WERI-Rb-1 (cell line): ENCODE measurements around the gene HES2.
A peak's percentile ranks its signal among the peaks of the same experiment; 100 is the strongest.
"Not testable (repeated sequence)": the region's sequence is repeated elsewhere in the genome, so short reads cannot be mapped to it uniquely, and the experiment has no call there.

Experiments used
- DNase-seq: peaks from one replicate; pipeline ENCODE4 v3.0.0-alpha.2; 2020
- H3K27ac ChIP-seq: fragments of 250-450 bp; sonication (Bioruptor Pico); 2 replicates; pipeline ENCODE4 v1.5.1; 2020; ENCODE audit warnings: mild to moderate bottlenecking, moderate library complexity
- H3K27me3 ChIP-seq: fragments of 250-450 bp; sonication (Bioruptor Pico); 2 replicates; pipeline ENCODE4 v1.5.1; 2021; ENCODE audit warnings: mild to moderate bottlenecking, low read depth, moderate library complexity; ENCODE audit not compliant: insufficient read depth, severe bottlenecking
- H3K36me3 ChIP-seq: fragments of 250-450 bp; sonication (Bioruptor Pico); 2 replicates; pipeline ENCODE4 v1.5.1; 2020; ENCODE audit warnings: mild to moderate bottlenecking, moderate library complexity
- H3K4me3 ChIP-seq: 2 replicates; pipeline ENCODE4 v1.5.1; 2011; ENCODE audit warnings: low read depth, mild to moderate bottlenecking, control low read depth, low read length
- H3K9me3 ChIP-seq: fragments of 250-450 bp; sonication (Bioruptor Pico); 2 replicates; pipeline ENCODE4 v1.5.1; 2021; ENCODE audit warnings: mild to moderate bottlenecking, moderate library complexity; ENCODE audit not compliant: severe bottlenecking
- TF ChIP-seq, protein P1 (sequence below): IDR thresholded peaks from 2 replicates; pipeline ENCODE4 v1.5.1; 2011; ENCODE audit warnings: low read depth, mild to moderate bottlenecking, control low read depth, inconsistent platforms, low read length

HES2 gene

DNA sequence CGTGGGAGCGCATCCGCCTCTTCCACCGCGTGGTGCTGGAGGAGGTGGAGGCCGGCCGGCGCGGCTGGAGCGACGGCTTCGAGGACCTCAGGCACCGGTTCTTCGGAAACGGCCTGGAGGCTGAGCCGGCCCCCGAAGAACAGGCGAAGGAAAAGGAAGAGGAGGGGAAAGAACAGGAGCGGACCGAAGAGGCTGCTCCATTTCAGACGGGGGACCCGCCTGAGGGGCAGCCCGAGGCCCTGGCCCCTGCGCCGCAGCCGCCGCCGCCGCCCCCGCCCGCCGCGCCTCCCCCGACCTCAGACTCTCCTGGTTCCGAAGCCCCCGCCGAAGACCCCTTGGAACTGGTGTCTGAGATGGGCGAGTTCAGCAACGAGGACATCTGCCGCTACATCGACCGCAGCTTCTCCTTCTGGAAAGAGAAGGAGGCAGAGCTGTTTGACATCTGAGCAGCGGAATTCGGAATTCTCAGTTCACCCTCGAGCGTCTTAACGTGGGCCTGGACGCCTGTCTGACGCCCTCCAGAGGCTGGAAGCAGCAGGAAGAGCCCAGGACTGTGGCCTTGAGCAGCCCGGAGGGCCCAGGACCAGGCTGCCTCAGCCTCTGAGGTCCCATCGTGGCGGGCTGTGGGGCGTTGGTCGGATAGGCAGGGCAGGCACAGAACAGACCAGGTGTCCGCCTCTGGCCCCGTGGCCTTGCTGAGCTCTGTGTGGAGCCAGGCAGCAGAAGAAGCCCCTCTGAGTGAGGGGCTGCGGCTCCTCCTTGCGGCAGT, 36.2 kb upstream of the HES2 start:
- H3K27me3 ChIP-seq, H3K27ac ChIP-seq, H3K9me3 ChIP-seq, DNase-seq, H3K36me3 ChIP-seq, H3K4me3 ChIP-seq: not testable (repeated sequence)
- TF ChIP-seq, protein P1, sequence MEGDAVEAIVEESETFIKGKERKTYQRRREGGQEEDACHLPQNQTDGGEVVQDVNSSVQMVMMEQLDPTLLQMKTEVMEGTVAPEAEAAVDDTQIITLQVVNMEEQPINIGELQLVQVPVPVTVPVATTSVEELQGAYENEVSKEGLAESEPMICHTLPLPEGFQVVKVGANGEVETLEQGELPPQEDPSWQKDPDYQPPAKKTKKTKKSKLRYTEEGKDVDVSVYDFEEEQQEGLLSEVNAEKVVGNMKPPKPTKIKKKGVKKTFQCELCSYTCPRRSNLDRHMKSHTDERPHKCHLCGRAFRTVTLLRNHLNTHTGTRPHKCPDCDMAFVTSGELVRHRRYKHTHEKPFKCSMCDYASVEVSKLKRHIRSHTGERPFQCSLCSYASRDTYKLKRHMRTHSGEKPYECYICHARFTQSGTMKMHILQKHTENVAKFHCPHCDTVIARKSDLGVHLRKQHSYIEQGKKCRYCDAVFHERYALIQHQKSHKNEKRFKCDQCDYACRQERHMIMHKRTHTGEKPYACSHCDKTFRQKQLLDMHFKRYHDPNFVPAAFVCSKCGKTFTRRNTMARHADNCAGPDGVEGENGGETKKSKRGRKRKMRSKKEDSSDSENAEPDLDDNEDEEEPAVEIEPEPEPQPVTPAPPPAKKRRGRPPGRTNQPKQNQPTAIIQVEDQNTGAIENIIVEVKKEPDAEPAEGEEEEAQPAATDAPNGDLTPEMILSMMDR: 0 out of 2 replicates have a peak, but pooled peaks have one; percentile 2

DNA sequence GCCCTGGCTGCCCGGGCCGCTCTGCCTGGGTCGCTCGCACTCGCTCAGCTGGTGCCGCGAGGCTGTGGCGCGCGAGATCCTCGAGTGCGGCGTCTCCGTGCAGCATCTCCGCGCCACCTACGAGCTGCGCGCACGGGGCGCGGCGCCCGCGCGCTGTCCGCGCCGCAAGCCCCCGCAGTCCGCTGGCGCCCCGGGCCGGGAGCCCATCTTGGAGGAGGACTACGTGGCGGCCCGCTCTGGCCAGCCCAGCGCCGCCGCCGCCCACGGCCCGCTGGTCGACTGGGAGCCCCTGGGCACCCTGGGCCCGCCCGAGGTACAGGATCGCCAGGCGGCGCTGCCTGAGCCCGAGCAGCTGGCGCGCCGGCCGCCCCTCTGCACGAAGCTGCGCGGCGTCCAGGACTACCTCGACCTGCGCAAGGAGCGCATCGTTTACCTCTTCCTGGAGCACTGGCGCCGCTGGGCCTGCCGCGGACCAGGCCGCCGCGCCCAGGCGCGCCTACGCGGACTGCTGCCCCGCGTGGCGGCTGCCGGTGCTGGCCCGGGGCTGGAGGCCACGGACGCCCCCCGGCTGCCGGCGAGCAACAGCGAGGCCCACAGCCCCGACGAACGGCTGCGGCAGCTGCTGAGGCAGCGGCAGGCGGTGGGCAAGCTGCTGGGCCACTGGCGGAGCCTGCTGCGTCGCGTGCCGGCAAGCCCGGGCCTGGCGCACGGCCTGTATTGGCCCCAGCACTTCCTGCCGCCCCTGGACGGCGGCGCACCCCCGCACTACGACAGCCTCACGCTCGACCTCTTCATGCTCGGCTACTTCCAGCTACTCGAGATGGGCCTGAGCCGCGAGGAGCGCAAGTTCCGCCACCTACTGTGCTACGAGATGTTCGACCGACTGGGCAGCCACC, 35.4 kb upstream of the HES2 start:
- no peak overlapping the region for H3K27ac ChIP-seq
- TF ChIP-seq, protein P1: no peak
- H3K4me3 ChIP-seq: no peak overlapping the region
- H3K27me3 ChIP-seq: no peaks in the 10 kb centered on the region
- no peak for DNase-seq
- no peaks in the 10 kb centered on the region for H3K36me3 ChIP-seq
- no peaks in the 10 kb centered on the region for H3K9me3 ChIP-seq

DNA sequence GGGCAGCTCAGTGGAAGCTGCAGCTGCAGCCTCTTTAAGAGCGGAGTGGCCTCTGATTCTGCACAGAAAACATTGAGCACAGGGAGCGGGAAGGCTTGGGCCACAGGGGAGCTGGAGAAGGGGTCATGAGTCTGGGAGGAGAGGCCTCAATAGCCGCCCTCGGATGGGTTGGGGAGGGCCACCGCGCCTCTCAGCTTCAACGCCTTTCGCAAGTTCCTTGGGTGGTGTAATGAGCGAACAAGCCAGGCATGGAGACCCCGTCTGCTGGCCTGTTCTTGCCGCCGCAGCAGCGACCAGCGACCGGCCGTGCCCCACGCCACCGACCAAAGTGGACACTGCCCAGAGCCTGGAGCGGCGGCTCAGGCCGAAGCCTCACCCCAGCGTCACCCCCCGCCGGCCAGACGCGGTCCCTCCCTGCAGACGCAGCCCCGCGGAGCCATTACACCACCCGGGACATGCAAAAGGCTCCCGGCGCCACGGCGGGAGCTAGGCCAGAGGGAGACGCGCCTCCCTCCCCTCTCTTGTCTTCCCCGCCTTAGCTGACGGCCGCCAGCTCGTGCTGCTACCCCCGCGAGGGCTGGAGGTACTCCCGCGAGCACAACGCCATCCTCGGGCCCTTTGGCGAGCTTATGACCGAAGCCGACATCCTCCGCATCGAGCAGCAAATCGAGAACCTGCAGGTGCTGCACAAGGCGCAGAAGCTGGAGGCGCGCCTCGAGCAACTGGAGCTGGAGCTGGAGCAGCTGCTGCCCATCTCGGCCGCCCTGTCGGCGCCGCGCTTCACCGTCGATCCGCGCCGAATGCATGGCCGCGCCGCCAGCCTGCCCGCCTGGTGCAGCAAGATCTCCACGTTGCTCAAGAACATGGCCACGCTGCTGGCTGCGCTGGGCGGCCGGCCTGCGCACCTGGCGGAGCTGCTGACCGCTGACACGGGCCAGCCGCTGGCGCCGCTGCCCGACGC, 34.5 kb upstream of the HES2 start:
- not testable (repeated sequence) for H3K4me3 ChIP-seq, H3K36me3 ChIP-seq, H3K9me3 ChIP-seq, H3K27me3 ChIP-seq, DNase-seq, H3K27ac ChIP-seq

DNA sequence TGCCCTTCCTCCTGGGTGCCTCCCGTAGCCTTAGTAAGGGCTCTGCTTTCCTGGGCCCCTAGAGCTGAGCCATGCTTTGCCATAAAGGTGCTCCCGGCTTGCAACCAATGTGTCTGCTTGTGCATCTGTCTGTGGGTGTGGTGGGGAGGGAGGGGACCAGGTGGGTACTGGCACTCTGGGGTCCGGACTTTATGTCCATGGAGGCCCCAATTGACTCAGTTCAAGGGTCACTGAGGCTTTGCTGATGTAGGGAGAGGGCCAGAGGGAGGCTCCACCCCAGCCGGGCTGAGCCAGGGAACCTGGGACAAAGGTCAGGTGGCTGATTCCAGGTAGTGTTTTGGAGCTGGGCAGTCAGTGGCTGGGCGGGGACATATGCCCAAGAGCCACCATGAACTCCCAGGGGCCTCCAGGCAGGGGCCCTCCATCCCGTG, 31.2 kb upstream of the HES2 start:
- Histone ChIP-seq H3K27ac (no peak overlapping the region), H3K9me3 (no peaks in the 10 kb centered on the region), H3K36me3 (no peaks in the 10 kb centered on the region), H3K4me3 (no peak overlapping the region), H3K27me3 (no peaks in the 10 kb centered on the region)
- no peak for DNase-seq
- TF ChIP-seq, protein P1: no peak

DNA sequence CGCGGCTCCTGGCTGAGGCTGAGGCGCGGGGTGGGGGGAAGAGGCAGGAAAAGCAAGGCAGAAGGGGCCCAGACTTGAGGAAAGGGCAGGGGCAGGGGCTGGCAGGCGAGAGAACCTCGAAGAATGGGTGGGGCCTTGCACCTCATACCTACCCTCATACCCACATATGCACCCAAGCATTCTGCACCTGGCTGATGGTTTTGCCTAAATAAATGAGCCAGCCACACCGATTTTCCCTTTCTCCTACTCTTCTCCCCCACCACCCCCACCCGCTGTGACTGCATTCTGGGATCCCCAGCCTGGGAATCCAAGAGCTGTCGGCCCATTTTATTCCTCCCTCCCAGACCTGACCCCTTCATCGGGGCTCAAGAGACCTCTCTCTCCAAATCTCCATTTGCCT, 30.8 kb upstream of the HES2 start:
- H3K36me3 ChIP-seq, H3K4me3 ChIP-seq, H3K9me3 ChIP-seq, H3K27me3 ChIP-seq, H3K27ac ChIP-seq, DNase-seq: not testable (repeated sequence)

DNA sequence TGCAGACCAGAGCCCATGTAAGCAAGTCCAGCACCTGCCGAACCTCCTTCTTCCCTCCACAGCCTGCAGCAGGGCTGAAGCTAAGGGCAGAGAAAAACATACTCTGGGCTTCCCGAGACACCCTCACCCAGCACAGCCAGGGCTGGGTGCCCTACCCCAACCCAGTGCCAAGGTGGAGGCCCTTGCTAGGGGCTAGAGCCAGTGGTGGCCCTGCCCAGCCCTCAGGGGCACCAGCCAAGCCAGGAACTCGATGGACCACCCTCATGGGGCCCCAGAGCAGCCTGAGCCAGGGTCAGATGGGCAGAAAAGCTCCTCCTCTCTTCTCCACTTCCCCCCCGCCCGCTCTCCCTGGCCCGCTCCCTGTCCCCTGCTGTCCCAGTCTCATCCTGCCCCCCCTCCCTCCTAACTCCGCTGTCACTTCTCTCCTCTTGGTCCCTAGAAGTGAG, 30.3 kb upstream of the HES2 start:
- H3K36me3 ChIP-seq: no peaks in the 10 kb centered on the region
- TF ChIP-seq, protein P1: no peak
- no peaks in the 10 kb centered on the region for H3K27me3 ChIP-seq
- H3K9me3 ChIP-seq: no peaks in the 10 kb centered on the region
- H3K27ac ChIP-seq: no peak overlapping the region
- H3K4me3 ChIP-seq: no peak overlapping the region
- no peak for DNase-seq
